ENCODE data around the gene SHF. TPM values are rescaled to one million over a fixed set of nuclear protein-coding genes. Genes with fewer than 3 reads are reported as not detected.

The SHF gene
- total RNA-seq, 1 donor from 2014 or later: 3.4 TPM

GRCh38 chr15:45128971-45129639 lies 58.7 kb downstream of the SHF start:
- no peak for DNase-seq (ENCODE audit: low read depth in 2 of 2)

DNA sequence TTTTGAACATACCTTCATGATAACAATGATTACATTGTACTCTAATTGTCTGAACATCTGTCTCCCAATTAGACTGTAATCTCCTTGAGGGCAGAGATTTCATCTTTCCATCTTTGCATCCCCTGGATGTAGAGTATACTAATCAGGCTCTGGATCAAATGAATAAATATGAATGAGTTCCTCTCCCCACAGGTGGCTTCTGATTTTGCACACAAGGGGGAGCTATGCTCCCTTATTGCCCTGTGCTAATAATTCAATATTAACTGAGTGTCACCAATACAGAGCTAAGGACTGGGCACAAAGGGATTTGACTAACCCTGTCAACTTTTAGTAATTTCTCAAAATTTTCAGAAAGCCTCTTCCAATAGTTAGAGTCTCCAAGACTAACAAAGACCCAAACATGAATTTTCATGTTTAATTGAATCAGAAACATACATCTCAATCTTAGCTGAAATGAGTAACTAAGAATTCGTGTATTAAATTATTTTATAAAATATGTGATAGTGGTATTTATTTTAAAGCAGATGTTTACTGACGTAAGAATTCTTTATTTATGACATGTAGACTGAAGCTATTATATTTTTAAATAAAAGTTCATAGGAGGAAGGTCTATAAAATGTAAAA lies 61.1 kb downstream of the SHF start:
- peak; percentile 42 to 63 for DNase-seq (ENCODE audit: low read depth in 2 of 2)

DNA sequence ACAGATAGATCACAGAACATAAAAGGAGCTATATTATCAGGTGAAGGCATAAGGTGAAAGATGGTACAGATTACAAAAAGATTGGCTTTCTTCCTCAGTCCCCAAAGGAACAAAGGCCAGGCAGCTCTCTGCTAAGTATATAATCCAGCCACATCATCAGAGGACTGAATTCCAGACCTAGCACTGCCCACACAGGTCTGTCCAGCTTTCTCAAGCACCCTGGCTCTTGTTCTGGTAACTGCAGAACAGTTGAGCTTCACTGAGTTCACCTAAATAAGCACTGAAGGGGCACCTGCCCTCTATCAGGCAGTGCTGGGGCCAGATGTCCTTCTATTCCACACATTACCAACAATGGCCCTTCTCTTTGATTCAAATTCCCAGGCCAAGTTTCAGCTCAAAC lies 64.4 kb downstream of the SHF start:
- DNase-seq (ENCODE audit: low read depth in 2 of 2): no peak

DNA sequence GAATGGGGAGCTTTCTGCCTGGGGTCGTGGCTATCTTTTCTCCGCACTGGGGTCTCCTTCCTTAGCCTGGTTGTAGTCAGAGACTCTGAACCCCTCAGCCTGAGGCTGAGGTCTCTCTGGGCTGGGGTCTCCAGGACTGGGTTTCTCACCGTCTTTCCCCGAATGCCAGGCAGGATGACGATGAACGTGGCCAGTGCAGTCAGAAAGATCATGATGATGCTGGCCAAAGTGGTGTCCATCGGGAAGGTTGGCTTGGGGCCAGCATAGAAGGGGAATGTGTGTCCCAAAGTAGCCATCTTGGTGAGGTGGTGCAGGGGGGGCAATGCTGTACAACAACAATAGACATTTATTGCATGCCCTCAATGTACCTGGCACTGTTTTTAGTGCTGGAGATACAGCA lies 65.0 kb downstream of the SHF start:
- DNase-seq (ENCODE audit: low read depth in 2 of 2): no peak

DNA sequence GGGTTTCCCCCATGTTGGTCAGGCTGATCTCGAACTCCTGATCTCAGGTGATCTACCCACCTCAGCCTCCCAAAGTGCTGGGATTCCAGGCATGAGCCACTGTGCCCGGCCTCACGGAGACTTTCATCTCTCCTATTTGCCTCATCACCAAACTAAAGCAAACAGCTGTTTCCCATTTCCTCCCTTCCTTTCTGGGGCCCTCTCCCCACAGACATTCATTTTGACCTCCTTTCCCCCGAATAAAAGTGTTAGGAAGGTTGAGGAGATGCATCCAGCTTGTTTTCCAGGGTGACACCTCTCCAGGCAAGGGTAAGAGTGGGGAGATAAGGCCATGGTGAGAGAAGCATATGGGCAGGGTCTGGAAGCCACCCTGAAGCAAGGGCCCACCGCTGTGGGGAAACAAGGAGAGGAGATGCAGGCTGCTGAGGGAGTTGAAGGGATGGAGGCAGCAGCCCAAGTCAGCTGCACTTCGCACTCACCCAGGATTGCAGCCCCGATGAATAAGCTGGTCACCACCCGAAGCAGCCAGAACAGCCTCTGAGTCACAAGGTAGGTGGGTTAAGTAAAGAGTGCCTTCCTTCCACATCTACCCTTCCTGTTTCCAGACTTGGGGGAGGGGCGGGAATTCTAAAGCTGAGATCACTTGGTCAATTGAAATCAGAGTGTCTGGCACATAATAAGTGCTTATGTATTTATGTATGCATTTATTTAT lies 65.9 kb downstream of the SHF start:
- DNase-seq (ENCODE audit: low read depth in 2 of 2): peak in 1 of 2 donors; percentile 73

GRCh38 chr15:45121020-45121419 lies 66.7 kb downstream of the SHF start:
- DNase-seq (ENCODE audit: low read depth in 2 of 2): no peak

- DNase-seq (ENCODE audit: low read depth in 2 of 2): no peak
Observed at GRCh38 chr15:45120081-45120972, 67.4 kb downstream of the SHF start.

- no peak for DNase-seq (ENCODE audit: low read depth in 2 of 2)
Observed at GRCh38 chr15:45118996-45119395, 68.8 kb downstream of the SHF start.

DNA sequence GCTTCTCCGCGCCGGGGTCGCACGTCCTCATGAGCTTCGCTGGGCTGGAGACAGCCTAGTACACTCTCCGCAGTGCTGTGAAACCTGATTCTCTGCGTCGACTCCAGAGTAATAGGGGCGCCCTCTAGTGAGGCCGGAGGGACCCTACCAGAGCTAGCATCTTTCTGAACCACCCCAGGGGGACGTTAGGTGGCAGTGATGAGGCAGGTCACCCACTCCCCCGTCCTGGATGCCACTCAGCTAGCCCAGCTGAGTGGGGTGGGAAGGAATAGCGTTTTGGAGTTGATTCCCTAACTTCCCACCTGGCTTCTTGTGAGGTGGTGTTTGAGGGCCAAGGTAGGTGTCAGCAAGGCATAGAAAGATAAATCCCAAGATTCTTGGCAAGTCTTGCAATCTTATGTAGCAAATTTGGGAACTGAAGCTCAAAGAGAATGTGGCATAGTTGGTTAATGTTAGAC lies 69.6 kb downstream of the SHF start:
- peak; percentile 90 to 94 for DNase-seq (ENCODE audit: low read depth in 2 of 2)

GRCh38 chr15:45117308-45118130 lies 70.2 kb downstream of the SHF start:
- no peak for DNase-seq (ENCODE audit: low read depth in 2 of 2)

Other genes with a start within 250 kb of the SHF start
- gene TERB2, start 231.3 kb downstream of the SHF start, total RNA-seq: not detected in 2 replicates
- 1.4 and 2.8 TPM in 2 replicates for gene SORD, start 164.8 kb downstream of the SHF start, total RNA-seq
- gene DUOX2, start 73.8 kb downstream of the SHF start, total RNA-seq: not detected in 2 replicates
- not detected in 2 replicates for gene DUOXA2, start 73.6 kb downstream of the SHF start, total RNA-seq
- not detected in 2 replicates for gene DUOXA1, start 58.1 kb downstream of the SHF start, total RNA-seq
- gene DUOX1, start 58.0 kb downstream of the SHF start, total RNA-seq: not detected in 2 replicates
- not detected in 2 replicates for gene SLC28A2, start 64.3 kb upstream of the SHF start, total RNA-seq
- gene GATM, start 190.6 kb upstream of the SHF start, total RNA-seq: 0.20 and 0.44 TPM in 2 replicates